ENCODE measurements around the gene STAMBPL1. TPM values are rescaled to one million over a fixed set of nuclear protein-coding genes. Genes with fewer than 3 reads are reported as not detected.

STAMBPL1 gene
- total RNA-seq, 1 experiment from 2014 or later, result 17.1 TPM

- H3K4me1 ChIP-seq (replicated peaks), result peaks cover 21% of the 10 kb centered on the region
- DNase-seq (ENCODE audit: low read depth in 1 of 2, low spot score in 2 of 2), result no peak
- H3K27ac ChIP-seq, result no peak overlapping the region
- H3K9me3 ChIP-seq (replicated peaks), result no peaks in the 10 kb centered on the region
- no peaks in the 10 kb centered on the region for H3K27me3 ChIP-seq (replicated peaks)
- H3K36me3 ChIP-seq, result peaks cover 85% of the 10 kb centered on the region
- H3K4me3 ChIP-seq, result no peak overlapping the region
Observed at GRCh38 chr10:88946200-88946599, 66.2 kb downstream of the STAMBPL1 start.

- Histone ChIP-seq H3K36me3 (peaks cover 76% of the 10 kb centered on the region), H3K4me3 (no peak overlapping the region), H3K9me3 (replicated peaks) (no peaks in the 10 kb centered on the region), H3K27ac (no peak overlapping the region), H3K4me1 (replicated peaks) (peaks cover 29% of the 10 kb centered on the region), H3K27me3 (replicated peaks) (no peaks in the 10 kb centered on the region)
- no peak for DNase-seq (ENCODE audit: low read depth in 1 of 2, low spot score in 2 of 2)
Observed at GRCh38 chr10:88946965-88947590, 67.0 kb downstream of the STAMBPL1 start.

DNA sequence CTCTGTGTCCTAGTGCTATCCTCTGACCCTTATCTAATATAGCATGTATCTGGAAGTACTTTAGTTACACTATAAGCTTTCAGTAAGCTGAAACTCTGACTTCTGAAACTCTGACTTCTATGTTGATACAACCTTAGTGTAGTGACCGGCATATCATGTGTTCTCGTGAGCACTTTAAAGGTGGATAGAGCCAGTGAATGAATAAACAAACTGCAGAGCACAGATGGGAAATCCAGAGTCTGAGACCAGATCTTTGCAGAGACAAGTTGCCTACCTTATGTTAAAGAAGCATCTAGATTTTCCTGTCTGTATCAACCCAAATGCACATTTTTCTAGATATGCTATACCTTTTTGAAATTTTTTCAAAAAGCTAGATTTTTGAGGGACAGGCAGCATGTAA, 69.0 kb downstream of the STAMBPL1 start:
- H3K4me1 ChIP-seq (replicated peaks), result peaks cover 45% of the 10 kb centered on the region
- H3K4me3 ChIP-seq, result no peak overlapping the region
- peaks cover 60% of the 10 kb centered on the region for H3K36me3 ChIP-seq
- no peaks in the 10 kb centered on the region for H3K27me3 ChIP-seq (replicated peaks)
- H3K9me3 ChIP-seq (replicated peaks), result no peaks in the 10 kb centered on the region
- DNase-seq (ENCODE audit: low read depth in 1 of 2, low spot score in 2 of 2), result no peak
- H3K27ac ChIP-seq, result no peak overlapping the region

GRCh38 chr10:88949912-88950837, 70.1 kb downstream of the STAMBPL1 start:
- peak overlapping the region; percentile 58 for H3K27ac ChIP-seq
- no peaks in the 10 kb centered on the region for H3K27me3 ChIP-seq (replicated peaks)
- H3K4me3 ChIP-seq, result peak overlapping the region; percentile 32
- H3K4me1 ChIP-seq (replicated peaks), result peaks cover 45% of the 10 kb centered on the region
- H3K36me3 ChIP-seq, result peaks cover 49% of the 10 kb centered on the region
- peak in 1 of 2 experiments; percentile 16 for DNase-seq (ENCODE audit: low read depth in 1 of 2, low spot score in 2 of 2)
- H3K9me3 ChIP-seq (replicated peaks), result no peaks in the 10 kb centered on the region

GRCh38 chr10:88952647-88953111, 72.6 kb downstream of the STAMBPL1 start, which contains the start of gene ACTA2:
Gene ACTA2 (minus strand): TSS chr10:88952773. CDS start chr10:88948930, 3,843 bp downstream.
- Histone ChIP-seq H3K27ac (peak within 1 kb of the TSS; percentile 32), H3K9me3 (replicated peaks) (no peaks in the 10 kb centered on the region), H3K4me1 (replicated peaks) (peaks cover 45% of the 10 kb centered on the region), H3K27me3 (replicated peaks) (no peaks in the 10 kb centered on the region), H3K4me3 (peak within 1 kb of the TSS; percentile 32), H3K36me3 (peaks cover 27% of the 10 kb centered on the region)
- DNase-seq (ENCODE audit: low read depth in 1 of 2, low spot score in 2 of 2), result peak; percentile 74 to 85

DNA sequence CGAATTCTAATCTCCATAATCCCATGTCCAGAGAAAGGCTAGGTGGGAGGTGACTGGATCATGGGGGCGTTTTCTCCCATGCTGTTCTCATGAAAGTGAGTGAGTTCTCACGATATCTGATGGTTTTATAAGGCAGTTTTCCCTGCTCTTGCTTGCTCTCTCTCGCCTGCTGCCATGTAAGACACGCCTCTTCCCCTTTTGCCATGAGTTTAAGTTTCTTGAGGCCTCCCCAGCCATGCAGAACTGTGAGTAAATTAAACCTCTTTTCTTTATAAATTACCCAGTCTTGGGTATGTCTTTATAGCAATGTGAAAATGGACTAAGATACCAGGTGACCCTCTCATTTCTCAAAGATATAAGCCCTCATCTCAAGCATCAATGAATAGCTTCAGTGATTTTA, 73.6 kb downstream of the STAMBPL1 start:
- no peak for DNase-seq (ENCODE audit: low read depth in 1 of 2, low spot score in 2 of 2)
- H3K4me1 ChIP-seq (replicated peaks), result peaks cover 45% of the 10 kb centered on the region
- no peak overlapping the region for H3K4me3 ChIP-seq
- H3K27ac ChIP-seq, result no peak overlapping the region; the same call in 1 of the 2 replicates
- no peaks in the 10 kb centered on the region for H3K9me3 ChIP-seq (replicated peaks)
- H3K27me3 ChIP-seq (replicated peaks), result no peaks in the 10 kb centered on the region
- peaks cover 17% of the 10 kb centered on the region for H3K36me3 ChIP-seq

GRCh38 chr10:88954458-88955083, 74.5 kb downstream of the STAMBPL1 start:
- Histone ChIP-seq H3K27me3 (replicated peaks) (no peaks in the 10 kb centered on the region), H3K9me3 (replicated peaks) (no peaks in the 10 kb centered on the region), H3K4me3 (no peak overlapping the region), H3K4me1 (replicated peaks) (peaks cover 40% of the 10 kb centered on the region), H3K36me3 (peaks cover 12% of the 10 kb centered on the region), H3K27ac (no peak overlapping the region)
- no peak for DNase-seq (ENCODE audit: low read depth in 1 of 2, low spot score in 2 of 2)

- no peak for DNase-seq (ENCODE audit: low read depth in 1 of 2, low spot score in 2 of 2)
- peaks cover 3% of the 10 kb centered on the region; the same call in 1 of the 2 replicates for H3K36me3 ChIP-seq
Observed at GRCh38 chr10:88957381-88957780, 77.3 kb downstream of the STAMBPL1 start.

DNA sequence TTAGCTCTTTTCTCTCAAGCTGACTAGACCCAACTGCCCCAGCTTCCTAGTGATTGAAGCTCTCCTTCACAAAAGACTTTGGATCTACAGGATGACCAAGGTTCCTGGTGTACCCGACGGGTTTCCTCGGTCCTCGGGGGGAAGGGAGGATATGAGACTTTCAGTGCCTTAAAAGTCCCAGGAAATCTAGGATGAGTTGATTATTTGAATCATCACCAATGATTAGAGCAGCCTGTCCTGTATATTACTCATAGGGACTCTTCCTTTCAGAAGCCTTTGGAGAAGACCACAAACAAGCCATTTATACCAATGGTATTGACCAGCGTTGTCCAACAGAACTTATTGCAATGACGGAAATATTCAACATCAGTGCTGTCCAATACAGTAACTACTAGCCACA, 78.7 kb downstream of the STAMBPL1 start:
- Histone ChIP-seq H3K27me3 (replicated peaks) (no peaks in the 10 kb centered on the region), H3K27ac (no peak overlapping the region), H3K36me3 (no peaks in the 10 kb centered on the region), H3K4me1 (replicated peaks) (no peaks in the 10 kb centered on the region), H3K4me3 (no peak overlapping the region), H3K9me3 (replicated peaks) (no peaks in the 10 kb centered on the region)
- no peak for DNase-seq (ENCODE audit: low read depth in 1 of 2, low spot score in 2 of 2)

More at GRCh38 chr10:88957381-88957780, 77.3 kb downstream of the STAMBPL1 start:
- H3K27me3 ChIP-seq (replicated peaks), result no peaks in the 10 kb centered on the region
- peaks cover 13% of the 10 kb centered on the region for H3K4me1 ChIP-seq (replicated peaks)
- H3K9me3 ChIP-seq (replicated peaks), result no peaks in the 10 kb centered on the region
- H3K27ac ChIP-seq, result no peak overlapping the region
- no peak overlapping the region for H3K4me3 ChIP-seq

GRCh38 chr10:88960802-88961201, 80.8 kb downstream of the STAMBPL1 start:
- Histone ChIP-seq H3K27ac (no peak overlapping the region), H3K4me3 (no peak overlapping the region), H3K9me3 (replicated peaks) (no peaks in the 10 kb centered on the region), H3K4me1 (replicated peaks) (no peaks in the 10 kb centered on the region), H3K36me3 (no peaks in the 10 kb centered on the region), H3K27me3 (replicated peaks) (no peaks in the 10 kb centered on the region)
- DNase-seq (ENCODE audit: low read depth in 1 of 2, low spot score in 2 of 2), result no peak

GRCh38 chr10:88961266-88961665, 81.2 kb downstream of the STAMBPL1 start:
- H3K9me3 ChIP-seq (replicated peaks), result no peaks in the 10 kb centered on the region
- H3K36me3 ChIP-seq, result no peaks in the 10 kb centered on the region
- DNase-seq (ENCODE audit: low read depth in 1 of 2, low spot score in 2 of 2), result no peak
- no peak overlapping the region for H3K4me3 ChIP-seq
- no peak overlapping the region for H3K27ac ChIP-seq
- no peaks in the 10 kb centered on the region for H3K27me3 ChIP-seq (replicated peaks)
- no peaks in the 10 kb centered on the region for H3K4me1 ChIP-seq (replicated peaks)

DNA sequence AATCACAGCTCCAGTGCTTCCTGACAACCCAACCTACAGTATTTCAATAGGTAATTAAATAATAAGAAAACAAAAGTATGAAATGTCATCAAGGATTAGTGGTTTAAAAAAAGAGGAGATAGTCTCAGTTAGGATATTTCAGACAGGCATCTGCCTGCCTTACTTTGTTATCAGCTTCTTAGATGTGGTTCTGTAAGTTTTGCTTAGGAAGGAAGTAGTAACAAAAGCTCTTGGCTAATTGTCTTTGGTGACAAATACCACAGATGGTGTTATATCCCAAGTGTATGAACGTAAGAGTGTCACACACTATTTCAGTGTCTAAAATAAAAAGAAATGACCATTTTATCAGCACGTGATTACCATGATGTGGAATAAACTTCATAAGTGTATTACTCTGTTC, 82.3 kb downstream of the STAMBPL1 start:
- no peaks in the 10 kb centered on the region for H3K27me3 ChIP-seq (replicated peaks)
- no peak overlapping the region for H3K4me3 ChIP-seq
- H3K9me3 ChIP-seq (replicated peaks), result no peaks in the 10 kb centered on the region
- 0 out of 2 replicates have a peak, but pooled peaks cover 4% of the 10 kb centered on the region for H3K4me1 ChIP-seq (replicated peaks)
- no peak for DNase-seq (ENCODE audit: low read depth in 1 of 2, low spot score in 2 of 2)
- no peaks in the 10 kb centered on the region for H3K36me3 ChIP-seq
- no peak overlapping the region for H3K27ac ChIP-seq

- Histone ChIP-seq H3K27me3 (replicated peaks) (no peaks in the 10 kb centered on the region), H3K36me3 (no peaks in the 10 kb centered on the region), H3K27ac (no peak overlapping the region), H3K4me1 (replicated peaks) (0 out of 2 replicates have a peak, but pooled peaks cover 4% of the 10 kb centered on the region), H3K9me3 (replicated peaks) (no peaks in the 10 kb centered on the region), H3K4me3 (no peak overlapping the region)
- DNase-seq (ENCODE audit: low read depth in 1 of 2, low spot score in 2 of 2), result no peak
Observed at GRCh38 chr10:88963318-88963717, 83.3 kb downstream of the STAMBPL1 start.
